ENCODE measurements around the gene GOLGA6L2.
"Not testable (repeated sequence)": the region's sequence is repeated elsewhere in the genome, so short reads cannot be mapped to it uniquely, and the experiment has no call there.

- TF ChIP-seq CTCF (IDR thresholded peaks at IDR 0.05); POLR2AphosphoS5 (IDR thresholded peaks at IDR 0.05); POLR2A (IDR thresholded peaks at IDR 0.05; ENCODE audit: low read depth); EP300 (IDR thresholded peaks at IDR 0.05): not testable (repeated sequence)
Observed at GRCh38 chr15:23399207-23399606, 47.8 kb downstream of the GOLGA6L2 start.

Measured in esophagus muscularis mucosa (tissue), 4 donors.